Activated CD4-positive, alpha-beta T cell treated with anti-CD3 and anti-CD28 coated beads for 36 hours (primary cell): ENCODE measurements around the gene CORO7. TPM values are rescaled to one million over a fixed set of nuclear protein-coding genes. Genes with fewer than 3 reads are reported as not detected.

Experiments
- ATAC-seq: fragments of 200-7000 bp; cut with Tn5 transposase; one replicate; pipeline ENCODE4 v1.10.0; 2021; ENCODE audit warnings: mild to moderate bottlenecking, moderate library complexity
- CTCF ChIA-PET: fragments of 350-600 bp; sonication (Branson Sonifier 250); formaldehyde crosslinking; loops from one replicate; lab custom pipeline; 2021; ENCODE audit warnings: antibody characterized with exemption; lab: Charles Lee
- POLR2A ChIA-PET: fragments of 350-600 bp; sonication (Branson Sonifier 250); formaldehyde crosslinking; loops from one replicate; lab custom pipeline; 2021; ENCODE audit warnings: antibody characterized with exemption, inconsistent platforms; lab: Charles Lee
- DNase-seq: peaks from one replicate; pipeline ENCODE4 v3.0.0-alpha.2; 2020
- H3K27ac Mint-ChIP-seq: one replicate; pipeline ENCODE4 v1.8.0; 2021; ENCODE audit warnings: mixed read lengths
- H3K27me3 Mint-ChIP-seq: one replicate; pipeline ENCODE4 v1.8.0; 2021; ENCODE audit warnings: mixed read lengths
- H3K36me3 Mint-ChIP-seq: one replicate; pipeline ENCODE4 v1.8.0; 2021; ENCODE audit warnings: low read depth, mixed read lengths
- H3K4me1 Mint-ChIP-seq: one replicate; pipeline ENCODE4 v1.8.0; 2021; ENCODE audit warnings: mixed read lengths
- H3K4me3 Mint-ChIP-seq: one replicate; pipeline ENCODE4 v1.8.0; 2021; ENCODE audit warnings: mild to moderate bottlenecking, moderate library complexity, mixed read lengths
- H3K9me3 Mint-ChIP-seq: one replicate; pipeline ENCODE4 v1.8.0; 2021; ENCODE audit warnings: low read depth, mixed read lengths
- intact Hi-C, 2 experiments: fragments of 100-400 bp; cut with DNase I in 1 of 2; cut with micrococcal nuclease in 1 of 2; formaldehyde crosslinking; loops; one replicate each; pipeline versions ENCODE4 v1.14.2 to v1.15.1; 2022 to 2024; cut with DNase I, micrococcal nuclease
- total RNA-seq, 2 experiments: library from RNA; stranded (reverse); gene quantifications; one replicate each; pipeline ENCODE4 v1.2.3, GENCODE V29; 2021

CORO7 gene
- total RNA-seq, 2 experiments from 2014 or later, result 65.0 to 67.1 TPM

GRCh38 chr16:4366016-4366415, 50.4 kb downstream of the CORO7 start:
- no peaks in the 10 kb centered on the region for H3K27me3 Mint-ChIP-seq
- H3K36me3 Mint-ChIP-seq, result peaks cover 8% of the 10 kb centered on the region
- DNase-seq (no peak), ATAC-seq (no peak)
- intact Hi-C loops, result no loop called here
- no peaks in the 10 kb centered on the region for H3K4me1 Mint-ChIP-seq
- no peaks in the 10 kb centered on the region for H3K9me3 Mint-ChIP-seq
- POLR2A ChIA-PET, result no interaction called here
- no peak overlapping the region for H3K4me3 Mint-ChIP-seq
- CTCF ChIA-PET, result interaction anchor here (0.7 kb wide), 1 partner anchor 37 kb away, joined by 3 read pairs; no protein-coding TSS in a partner anchor
- no peak overlapping the region for H3K27ac Mint-ChIP-seq

- intact Hi-C loops, result no loop called here
- ChIA-PET POLR2A (no interaction called here), CTCF (interaction anchor here (0.7 kb wide), 2 partner anchors 7 to 37 kb away, joined by 3 to 4 read pairs; no protein-coding TSS in a partner anchor)
- no peak for DNase-seq
- Mint-ChIP-seq H3K36me3 (peaks cover 8% of the 10 kb centered on the region), H3K4me1 (no peaks in the 10 kb centered on the region), H3K27me3 (no peaks in the 10 kb centered on the region), H3K9me3 (no peaks in the 10 kb centered on the region), H3K27ac (no peak overlapping the region), H3K4me3 (no peak overlapping the region)
- no peak for ATAC-seq
Observed at GRCh38 chr16:4365615-4366014, 50.8 kb downstream of the CORO7 start.

DNA sequence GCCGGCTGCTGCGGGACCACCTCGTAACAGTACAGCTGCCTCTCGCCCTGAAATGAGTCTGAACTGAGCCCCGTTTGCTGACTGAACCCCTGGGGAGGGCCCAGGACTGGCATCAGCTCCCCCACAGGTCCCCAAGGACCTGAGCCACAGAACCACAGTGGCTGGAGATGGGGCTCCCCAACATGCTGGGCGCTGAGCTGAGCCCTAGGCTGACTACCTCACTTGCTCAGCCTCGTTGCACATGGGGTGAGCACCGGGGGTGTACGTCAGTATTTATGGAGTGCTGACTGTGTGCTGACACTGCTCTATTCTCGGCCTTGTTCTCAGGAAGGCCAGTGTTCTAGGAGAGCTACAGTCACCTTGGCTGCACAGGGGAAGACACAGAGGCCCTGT, 51.4 kb downstream of the CORO7 start:
- no peaks in the 10 kb centered on the region for H3K9me3 Mint-ChIP-seq
- no peak overlapping the region for H3K27ac Mint-ChIP-seq
- ChIA-PET CTCF (interaction anchor here (0.7 kb wide), 1 partner anchor 8 kb away, joined by 4 read pairs; no protein-coding TSS in a partner anchor), POLR2A (no interaction called here)
- H3K4me1 Mint-ChIP-seq, result no peaks in the 10 kb centered on the region
- H3K27me3 Mint-ChIP-seq, result no peaks in the 10 kb centered on the region
- H3K4me3 Mint-ChIP-seq, result no peak overlapping the region
- H3K36me3 Mint-ChIP-seq, result peaks cover 10% of the 10 kb centered on the region
- ATAC-seq (no peak), DNase-seq (no peak)
- intact Hi-C loops, result no loop called here

GRCh38 chr16:4364196-4365013, 52.0 kb downstream of the CORO7 start:
- intact Hi-C loops, result no loop called here
- ChIA-PET POLR2A (no interaction called here), CTCF (interaction anchor here (0.6 kb wide), 1 partner anchor 275 kb away, joined by 3 read pairs; no protein-coding TSS in a partner anchor)
- Mint-ChIP-seq H3K4me3 (no peak overlapping the region), H3K27me3 (no peaks in the 10 kb centered on the region), H3K27ac (no peak overlapping the region), H3K9me3 (no peaks in the 10 kb centered on the region), H3K36me3 (peaks cover 10% of the 10 kb centered on the region), H3K4me1 (no peaks in the 10 kb centered on the region)
- DNase-seq, result no peak
- no peak for ATAC-seq

DNA sequence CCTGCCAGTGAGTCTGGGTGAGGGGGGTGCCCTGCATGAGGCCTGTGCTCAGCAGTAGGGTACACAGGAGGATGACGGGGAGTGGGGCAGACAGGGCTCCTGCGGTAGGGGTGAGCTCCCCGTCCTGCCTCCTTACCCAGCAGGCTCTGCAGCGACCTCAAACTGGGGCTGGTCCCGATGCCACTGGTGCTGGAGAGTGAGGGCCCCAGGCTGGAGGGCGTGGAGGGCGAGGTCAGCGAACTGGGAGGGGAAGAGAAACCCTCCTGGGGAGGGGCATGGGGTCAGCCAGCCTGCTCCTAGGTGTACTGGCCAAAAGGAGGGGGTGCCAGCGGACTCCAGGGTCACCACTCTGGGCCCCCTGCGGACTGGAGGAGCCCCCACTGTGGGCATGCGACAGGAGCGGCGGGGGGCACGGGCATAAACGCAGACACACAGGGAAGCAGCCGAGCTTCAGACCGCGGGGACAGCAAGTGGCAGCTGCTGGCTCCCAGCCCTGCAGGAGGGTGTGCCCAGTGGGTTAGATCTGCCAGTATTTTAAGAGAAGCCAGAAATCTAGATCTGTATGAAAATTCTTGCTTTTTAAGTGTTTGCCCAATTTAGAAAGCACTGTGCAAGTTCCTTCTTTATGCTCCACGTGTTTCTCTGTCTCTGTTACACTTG, 53.8 kb downstream of the CORO7 start:
- Mint-ChIP-seq H3K27ac (no peak overlapping the region), H3K36me3 (peaks cover 14% of the 10 kb centered on the region), H3K9me3 (no peaks in the 10 kb centered on the region), H3K4me3 (no peak overlapping the region), H3K27me3 (no peaks in the 10 kb centered on the region), H3K4me1 (no peaks in the 10 kb centered on the region)
- ATAC-seq (no peak), DNase-seq (no peak)
- ChIA-PET CTCF (interaction anchor here (0.5 kb wide), 2 partner anchors 58 to 283 kb away, joined by 3 read pairs; no protein-coding TSS in a partner anchor), POLR2A (no interaction called here)
- intact Hi-C loops, result no loop called here

- POLR2A ChIA-PET, result no interaction called here
- H3K4me1 Mint-ChIP-seq, result no peaks in the 10 kb centered on the region
- ATAC-seq, result no peak
Observed at GRCh38 chr16:4361944-4362311, 54.5 kb downstream of the CORO7 start.

GRCh38 chr16:4361033-4361943, 55.1 kb downstream of the CORO7 start:
- Mint-ChIP-seq H3K4me1 (no peaks in the 10 kb centered on the region), H3K27ac (no peak overlapping the region), H3K27me3 (no peaks in the 10 kb centered on the region), H3K36me3 (peaks cover 14% of the 10 kb centered on the region), H3K9me3 (no peaks in the 10 kb centered on the region), H3K4me3 (no peak overlapping the region)
- intact Hi-C loops, result no loop called here
- CTCF ChIA-PET, result no interaction called here
- no peak for DNase-seq
- POLR2A ChIA-PET, result no interaction called here
- no peak for ATAC-seq

More at GRCh38 chr16:4361944-4362311, 54.5 kb downstream of the CORO7 start:
- DNase-seq, result no peak
- no peak overlapping the region for H3K27ac Mint-ChIP-seq
- no peak overlapping the region for H3K4me3 Mint-ChIP-seq
- no peaks in the 10 kb centered on the region for H3K27me3 Mint-ChIP-seq
- intact Hi-C loops, result no loop called here
- peaks cover 14% of the 10 kb centered on the region for H3K36me3 Mint-ChIP-seq
- no peaks in the 10 kb centered on the region for H3K9me3 Mint-ChIP-seq
- CTCF ChIA-PET, result interaction anchor here (0.5 kb wide), 1 partner anchor 282 kb away, joined by 3 read pairs; no protein-coding TSS in a partner anchor

GRCh38 chr16:4360538-4361021, 55.8 kb downstream of the CORO7 start:
- peak; percentile 56 for ATAC-seq
- ChIA-PET POLR2A (no interaction called here), CTCF (interaction anchor here (0.8 kb wide), 1 partner anchor 42 kb away, joined by 3 read pairs; no protein-coding TSS in a partner anchor)
- peaks cover 14% of the 10 kb centered on the region for H3K36me3 Mint-ChIP-seq
- no peaks in the 10 kb centered on the region for H3K9me3 Mint-ChIP-seq
- peak; percentile 28 for DNase-seq
- no peaks in the 10 kb centered on the region for H3K27me3 Mint-ChIP-seq
- H3K4me3 Mint-ChIP-seq, result no peak overlapping the region
- no peaks in the 10 kb centered on the region for H3K4me1 Mint-ChIP-seq
- H3K27ac Mint-ChIP-seq, result no peak overlapping the region
- intact Hi-C loops, result no loop called here

DNA sequence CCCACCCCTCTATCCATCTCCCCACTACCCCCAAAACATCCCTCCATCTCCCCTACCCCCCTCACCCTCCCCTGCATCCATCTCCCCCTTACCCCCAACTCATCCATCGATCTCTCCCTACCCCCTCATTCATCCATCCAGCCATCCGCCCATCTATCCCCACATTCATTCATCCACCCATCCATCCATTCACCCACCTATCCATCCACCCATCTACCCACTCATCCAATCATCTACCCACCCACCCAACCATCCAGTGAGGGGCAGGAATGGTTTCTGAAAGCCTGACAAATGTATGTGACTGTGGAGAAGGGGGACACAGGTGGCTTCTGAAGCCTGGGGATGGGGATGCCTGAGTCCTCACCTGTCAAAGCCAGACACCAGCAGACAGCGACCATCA, 56.5 kb downstream of the CORO7 start:
- no peak overlapping the region for H3K4me3 Mint-ChIP-seq
- ATAC-seq, result no peak
- DNase-seq, result no peak
- intact Hi-C loops, result loop anchor here (1.0 to 10.0 kb wide), 4 partner anchors 42 to 595 kb away; partner anchors contain the start of gene SEC14L5 (in 1 of the 2)
- H3K9me3 Mint-ChIP-seq, result no peaks in the 10 kb centered on the region
- no peaks in the 10 kb centered on the region for H3K27me3 Mint-ChIP-seq
- POLR2A ChIA-PET, result no interaction called here
- CTCF ChIA-PET, result interaction anchor here (0.6 to 1.9 kb wide), 6 partner anchors 9 to 54 kb away, joined by 3 to 10 read pairs (median 5); no protein-coding TSS in a partner anchor
- no peak overlapping the region for H3K27ac Mint-ChIP-seq
- no peaks in the 10 kb centered on the region for H3K4me1 Mint-ChIP-seq
- peaks cover 14% of the 10 kb centered on the region for H3K36me3 Mint-ChIP-seq

GRCh38 chr16:4358831-4359561, 57.4 kb downstream of the CORO7 start:
- H3K27me3 Mint-ChIP-seq, result no peaks in the 10 kb centered on the region
- no peak overlapping the region for H3K4me3 Mint-ChIP-seq
- ChIA-PET POLR2A (interaction anchor here (0.6 kb wide), 1 partner anchor 113 kb away, joined by 5 read pairs; no protein-coding TSS in a partner anchor), CTCF (interaction anchor here (0.6 to 1.9 kb wide), 9 partner anchors 10 to 131 kb away, joined by 3 to 10 read pairs (median 4); no protein-coding TSS in a partner anchor)
- intact Hi-C loops, result loop anchor here (1.0 to 10.0 kb wide), 4 partner anchors 43 to 596 kb away; partner anchors contain the start of gene SEC14L5 (in 1 of the 2)
- no peak overlapping the region for H3K27ac Mint-ChIP-seq
- ATAC-seq, result peak; percentile 75
- H3K4me1 Mint-ChIP-seq, result no peaks in the 10 kb centered on the region
- peaks cover 12% of the 10 kb centered on the region for H3K36me3 Mint-ChIP-seq
- DNase-seq, result peak; percentile 81
- no peaks in the 10 kb centered on the region for H3K9me3 Mint-ChIP-seq
